ENCODE results near the gene PIAS2.
"Not testable (repeated sequence)": the region's sequence is repeated elsewhere in the genome, so short reads cannot be mapped to it uniquely, and the experiment has no call there.

Gene PIAS2

GRCh38 chr18:46917108-46917802 lies at the start of gene PIAS2, which contains the start of gene KATNAL2:
PIAS2 (minus strand) TSS chr18:46917507; CDS start chr18:46917345, 162 bp downstream.
KATNAL2 (plus strand) TSS chr18:46917602; CDS start chr18:46946873, 29,271 bp downstream.
- DNase-seq, result peak; percentile 13 to 85 (median 74)

- not testable (repeated sequence) for DNase-seq
Measured at GRCh38 chr18:46966266-46966665, 49.0 kb upstream of the PIAS2 start.

- DNase-seq, result not testable (repeated sequence)
Measured at GRCh38 chr18:46964579-46965293, 47.4 kb upstream of the PIAS2 start.

- not testable (repeated sequence) for DNase-seq
Measured at GRCh38 chr18:46963656-46964578, 46.6 kb upstream of the PIAS2 start.

GRCh38 chr18:46958209-46958608 lies 40.9 kb upstream of the PIAS2 start:
- no peak for DNase-seq

GRCh38 chr18:46953195-46953594 lies 35.9 kb upstream of the PIAS2 start:
- DNase-seq, result no peak

- no peak for DNase-seq
Measured at GRCh38 chr18:46950064-46950656, 32.9 kb upstream of the PIAS2 start.

- peak in 57 of 58 donors; percentile 20 to 90 (median 66) for DNase-seq
Measured at GRCh38 chr18:46946656-46947282, 29.5 kb upstream of the PIAS2 start.

GRCh38 chr18:46942646-46943045 lies 25.3 kb upstream of the PIAS2 start:
- DNase-seq, result no peak

- DNase-seq, result no peak
Measured at GRCh38 chr18:46939998-46940571, 22.8 kb upstream of the PIAS2 start.

GRCh38 chr18:46939337-46939963 lies 22.1 kb upstream of the PIAS2 start:
- DNase-seq, result no peak

- no peak for DNase-seq
Measured at GRCh38 chr18:46920653-46921052, 3.3 kb upstream of the PIAS2 start.

GRCh38 chr18:46920067-46920466 lies 2.8 kb upstream of the PIAS2 start:
- no peak for DNase-seq

- peak in 29 of 58 donors; percentile 1 to 64 (median 33) for DNase-seq
Measured at GRCh38 chr18:46917803-46918600, 695 bp upstream of the PIAS2 start.

- peak in 36 of 58 donors; percentile 10 to 72 (median 47) for DNase-seq
Measured at GRCh38 chr18:46916551-46917107, 678 bp downstream of the PIAS2 start.

GRCh38 chr18:46915800-46916550 lies 1.3 kb downstream of the PIAS2 start:
- no peak for DNase-seq

- no peak for DNase-seq
Measured at GRCh38 chr18:46910856-46911255, 6.5 kb downstream of the PIAS2 start.

- DNase-seq, result no peak
Measured at GRCh38 chr18:46909497-46909896, 7.8 kb downstream of the PIAS2 start.
